ENCODE data around the gene GARIN3. TPM values are rescaled to one million over a fixed set of nuclear protein-coding genes. Genes with fewer than 3 reads are reported as not detected.

GARIN3 gene
- total and polyA plus RNA-seq, 11 donors, result not detected

DNA sequence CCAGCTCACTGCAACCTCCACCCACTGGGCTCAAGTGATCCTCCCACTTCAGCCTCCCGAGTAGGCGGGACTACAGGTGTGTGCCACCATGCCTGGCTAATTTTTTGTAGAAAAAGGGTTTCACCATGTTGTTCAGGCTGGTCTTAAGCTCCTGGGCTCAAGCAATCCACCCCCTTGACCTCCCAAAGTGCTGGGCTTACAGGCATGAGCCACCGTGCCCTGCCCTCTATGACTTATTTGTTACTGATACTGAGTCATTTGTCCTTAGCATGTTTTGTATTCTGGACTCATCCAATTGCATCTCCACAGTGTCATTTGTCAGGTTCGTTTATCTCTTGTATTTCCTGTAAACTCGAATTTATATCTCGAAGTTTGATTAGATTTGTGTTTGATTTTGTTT is 11.9 kb upstream of the GARIN3 start:
- Histone ChIP-seq H3K27me3 (peaks cover 0 to 11% (median 0%) of the 10 kb centered on the region in 9 donors), H3K9me3 (no peaks in the 10 kb centered on the region), H3K4me3 (no peak overlapping the region), H3K4me1 (no peaks in the 10 kb centered on the region), H3K27ac (peak overlapping the region in 1 of 12 donors; percentile 84), H3K36me3 (no peaks in the 10 kb centered on the region)
- DNase-seq, result no peak
- WGBS, 4 donors, result 57 to 66% (median 61%) methylated on average over 6 of the region's 6 CpGs
- no peak for TF ChIP-seq POLR2A (IDR thresholded peaks at IDR 0.05)
- TF ChIP-seq, protein P1, sequence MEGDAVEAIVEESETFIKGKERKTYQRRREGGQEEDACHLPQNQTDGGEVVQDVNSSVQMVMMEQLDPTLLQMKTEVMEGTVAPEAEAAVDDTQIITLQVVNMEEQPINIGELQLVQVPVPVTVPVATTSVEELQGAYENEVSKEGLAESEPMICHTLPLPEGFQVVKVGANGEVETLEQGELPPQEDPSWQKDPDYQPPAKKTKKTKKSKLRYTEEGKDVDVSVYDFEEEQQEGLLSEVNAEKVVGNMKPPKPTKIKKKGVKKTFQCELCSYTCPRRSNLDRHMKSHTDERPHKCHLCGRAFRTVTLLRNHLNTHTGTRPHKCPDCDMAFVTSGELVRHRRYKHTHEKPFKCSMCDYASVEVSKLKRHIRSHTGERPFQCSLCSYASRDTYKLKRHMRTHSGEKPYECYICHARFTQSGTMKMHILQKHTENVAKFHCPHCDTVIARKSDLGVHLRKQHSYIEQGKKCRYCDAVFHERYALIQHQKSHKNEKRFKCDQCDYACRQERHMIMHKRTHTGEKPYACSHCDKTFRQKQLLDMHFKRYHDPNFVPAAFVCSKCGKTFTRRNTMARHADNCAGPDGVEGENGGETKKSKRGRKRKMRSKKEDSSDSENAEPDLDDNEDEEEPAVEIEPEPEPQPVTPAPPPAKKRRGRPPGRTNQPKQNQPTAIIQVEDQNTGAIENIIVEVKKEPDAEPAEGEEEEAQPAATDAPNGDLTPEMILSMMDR (IDR thresholded peaks at IDR 0.05), result no peak
- no peak for ATAC-seq
- intact Hi-C loops (cut with DNase I), result no loop called here

DNA sequence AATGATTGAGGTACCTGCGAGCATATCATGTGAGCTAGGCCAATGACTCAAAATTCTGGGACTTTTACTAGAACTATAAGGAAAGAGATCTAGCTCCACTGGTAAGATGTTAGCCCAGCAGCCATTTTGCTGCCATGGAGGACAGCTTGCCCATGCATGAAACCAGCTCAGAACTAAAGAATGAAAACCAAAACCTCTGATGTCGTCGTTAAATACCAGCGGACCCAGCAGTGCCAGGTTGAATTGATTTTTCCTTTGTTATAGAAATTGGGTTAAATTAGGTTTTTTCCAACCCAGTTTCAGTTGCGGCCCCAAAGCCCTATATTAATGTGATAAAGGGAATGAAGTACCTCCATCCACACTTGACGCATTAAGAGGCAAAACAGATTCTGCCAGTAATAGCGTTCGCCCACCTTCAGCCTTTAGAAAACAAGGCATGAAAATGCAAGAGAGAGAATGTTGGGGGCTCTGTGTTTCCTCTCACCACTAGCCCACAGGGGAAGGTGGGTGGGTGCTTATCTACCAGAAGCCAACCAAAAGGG is 9.1 kb upstream of the GARIN3 start:
- H3K9me3 ChIP-seq, result no peaks in the 10 kb centered on the region
- H3K27ac ChIP-seq, result no peak overlapping the region
- WGBS, 4 donors, result 91 to 97% (median 94%) methylated on average over 8 of the region's 8 CpGs
- TF ChIP-seq, protein P1 (IDR thresholded peaks at IDR 0.05), result no peak
- TF ChIP-seq POLR2A (IDR thresholded peaks at IDR 0.05), result no peak
- no peak overlapping the region for H3K4me3 ChIP-seq
- DNase-seq, result no peak
- H3K27me3 ChIP-seq, result peaks cover 0 to 11% (median 0%) of the 10 kb centered on the region in 9 donors
- no peaks in the 10 kb centered on the region for H3K4me1 ChIP-seq
- ATAC-seq, result no peak
- no peaks in the 10 kb centered on the region for H3K36me3 ChIP-seq
- intact Hi-C loops (cut with DNase I), result no loop called here

DNA sequence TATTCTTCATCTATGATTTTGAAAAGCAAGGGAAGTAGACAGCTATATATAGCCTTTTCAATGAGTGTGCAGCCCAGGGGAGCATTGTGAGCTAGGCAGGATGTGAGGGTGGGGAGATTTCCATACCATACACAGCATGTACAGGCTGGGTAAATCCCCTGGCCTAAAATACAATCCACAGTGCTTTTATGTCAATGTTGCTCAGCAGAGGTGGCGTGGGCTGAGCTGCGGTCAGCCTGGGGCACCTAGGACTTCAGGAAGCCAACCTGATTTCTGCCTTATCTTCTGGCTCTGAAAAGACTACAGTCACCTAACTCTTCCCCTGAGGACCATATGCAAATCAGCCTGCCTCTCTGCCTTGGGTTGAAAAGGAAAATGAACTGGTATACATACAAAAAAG is 6.3 kb upstream of the GARIN3 start:
- H3K9me3 ChIP-seq, result no peaks in the 10 kb centered on the region
- H3K27ac ChIP-seq, result peak overlapping the region in 1 of 12 donors; percentile 37
- no peaks in the 10 kb centered on the region for H3K36me3 ChIP-seq
- TF ChIP-seq POLR2A (IDR thresholded peaks at IDR 0.05), result no peak
- TF ChIP-seq, protein P1 (IDR thresholded peaks at IDR 0.05), result no peak
- DNase-seq (no peak), ATAC-seq (no peak)
- no peak overlapping the region for H3K4me3 ChIP-seq
- H3K27me3 ChIP-seq, result peaks cover 0 to 7% (median 0%) of the 10 kb centered on the region in 9 donors
- intact Hi-C loops (cut with DNase I), result no loop called here
- no peaks in the 10 kb centered on the region for H3K4me1 ChIP-seq
- 42 to 55% (median 49%) methylated on average over 2 of the region's 2 CpGs for WGBS, 4 donors

DNA sequence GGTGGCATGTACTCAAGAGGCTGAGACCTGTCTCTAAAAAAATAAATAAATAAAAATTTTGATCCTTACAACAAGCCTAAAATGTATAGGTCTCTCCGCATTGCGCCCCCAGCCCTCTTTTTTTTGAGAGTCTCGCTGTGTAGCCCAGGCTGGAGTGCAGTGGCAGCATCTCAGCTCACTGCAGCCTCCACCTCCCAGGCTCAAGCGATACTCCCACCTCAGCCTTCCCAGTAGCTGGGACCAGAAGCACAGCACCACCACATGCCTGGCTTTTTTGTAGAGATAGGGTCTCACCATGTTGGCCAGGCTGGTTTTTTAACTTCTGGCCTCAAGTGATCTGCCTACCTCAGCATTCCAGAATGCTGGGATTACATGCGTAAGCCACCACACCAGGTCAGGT is 2.2 kb upstream of the GARIN3 start:
- Histone ChIP-seq H3K4me3 (no peak overlapping the region), H3K27me3 (peaks cover 0 to 7% (median 0%) of the 10 kb centered on the region in 9 donors), H3K27ac (no peak overlapping the region), H3K4me1 (no peaks in the 10 kb centered on the region), H3K9me3 (no peaks in the 10 kb centered on the region), H3K36me3 (no peaks in the 10 kb centered on the region)
- 93 to 97% (median 97%) methylated on average over 5 of the region's 5 CpGs for WGBS, 4 donors
- no peak for DNase-seq
- TF ChIP-seq POLR2A (IDR thresholded peaks at IDR 0.05), result no peak
- TF ChIP-seq, protein P1 (IDR thresholded peaks at IDR 0.05), result no peak
- intact Hi-C loops (cut with DNase I), result no loop called here
- no peak for ATAC-seq

All from heart left ventricle (tissue), 16 donors.